ENCODE measurements around the gene MAP6D1.

Gene MAP6D1

DNA sequence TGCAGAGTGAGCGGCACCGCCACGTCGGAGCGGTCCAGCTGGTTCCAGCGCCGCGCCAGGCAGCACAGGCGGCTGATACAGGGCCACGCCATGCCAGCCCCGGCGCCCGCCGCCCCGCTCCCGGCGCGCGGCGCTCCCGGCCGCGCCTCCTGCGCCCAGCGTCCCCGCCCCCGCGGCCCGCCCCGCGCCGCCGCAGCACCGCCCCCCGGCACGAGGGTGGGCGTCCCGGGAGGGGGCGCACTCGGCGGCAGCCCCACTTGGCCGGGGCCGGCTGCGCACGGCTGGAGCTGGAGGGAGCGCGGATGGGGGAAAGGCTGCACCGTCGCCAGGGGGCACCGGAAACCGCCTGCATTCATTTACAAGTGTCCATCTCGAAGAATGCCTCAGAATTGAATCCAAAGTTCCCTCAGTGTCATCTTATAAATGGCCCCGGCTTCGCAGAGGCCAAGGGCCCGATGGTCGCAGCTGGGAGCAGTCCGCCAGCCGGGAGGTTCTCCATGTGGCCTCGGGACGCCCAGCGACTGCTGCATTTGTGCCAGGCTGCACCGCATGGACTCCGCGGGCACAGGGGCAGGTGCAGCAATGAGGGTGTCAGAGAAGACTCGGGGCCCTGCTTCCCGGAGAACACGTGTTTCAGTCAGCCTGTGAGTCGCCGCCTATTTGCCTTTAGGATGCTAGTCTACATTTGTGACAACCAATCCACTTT is at the start of gene MAP6D1:
TSS of gene MAP6D1 (minus strand) at position 122 of the 706 bp plus-strand sequence. CDS start at position 92, 30 bp downstream.
- peak within 1 kb of the TSS; percentile 75 for H3K9ac ChIP-seq (ENCODE audit: low read depth, low read length)

DNA sequence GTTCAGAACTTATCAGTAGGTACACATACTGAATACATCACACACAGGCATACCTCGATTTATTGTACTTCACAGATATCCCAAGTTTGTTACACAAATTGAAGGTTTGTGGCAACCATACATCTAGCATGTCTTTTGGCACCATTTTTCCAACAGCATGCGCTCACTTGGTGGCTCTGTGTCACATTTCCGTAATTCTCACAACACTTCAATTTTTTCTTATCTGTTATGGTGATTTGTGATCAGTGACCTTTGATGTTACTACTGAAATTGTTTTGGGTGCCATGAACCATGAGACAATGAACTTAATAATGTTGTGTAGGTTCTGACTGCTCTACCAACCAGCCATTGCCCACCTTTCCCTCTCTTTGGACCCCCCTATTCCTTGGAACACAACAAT is 48.5 kb upstream of the MAP6D1 start:
- no peaks in the 10 kb centered on the region; the same call in 1 of the 2 replicates for H3K4me1 ChIP-seq (ENCODE audit: insufficient read depth, low read length)
- H3K36me3 ChIP-seq (ENCODE audit: insufficient read depth, low read length): no peaks in the 10 kb centered on the region
- no peaks in the 10 kb centered on the region for H3K9me3 ChIP-seq (ENCODE audit: control insufficient read depth, insufficient read depth, low read length)
- no peak overlapping the region for H3K9ac ChIP-seq (ENCODE audit: low read depth, low read length)

More for the DNA sequence above, at the start of gene MAP6D1:
- no peaks in the 10 kb centered on the region for H3K9me3 ChIP-seq (ENCODE audit: control insufficient read depth, insufficient read depth, low read length)
- peaks cover 3% of the 10 kb centered on the region for H3K36me3 ChIP-seq (ENCODE audit: insufficient read depth, low read length)
- peaks cover 6% of the 10 kb centered on the region for H3K4me1 ChIP-seq (ENCODE audit: insufficient read depth, low read length)

DNA sequence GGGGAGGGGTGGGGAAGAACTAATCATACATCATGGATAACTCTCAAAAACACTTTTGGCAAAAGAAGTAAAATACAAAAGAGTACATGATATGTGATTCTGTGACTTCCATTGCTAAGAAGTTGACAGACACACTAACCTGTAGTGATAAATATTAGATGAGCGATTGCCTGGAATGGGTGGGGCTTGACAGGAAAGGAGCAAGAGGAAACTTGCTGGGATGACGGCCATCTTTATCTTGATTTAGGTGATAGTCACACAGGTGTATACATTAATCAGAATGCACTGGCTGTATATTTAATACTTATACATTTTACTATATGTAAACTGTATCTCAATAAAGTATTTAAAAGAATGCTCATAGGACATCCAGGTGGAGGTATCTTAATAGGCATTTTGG is 46.2 kb upstream of the MAP6D1 start:
- no peaks in the 10 kb centered on the region for H3K4me1 ChIP-seq (ENCODE audit: insufficient read depth, low read length)
- no peak overlapping the region for H3K9ac ChIP-seq (ENCODE audit: low read depth, low read length)
- H3K36me3 ChIP-seq (ENCODE audit: insufficient read depth, low read length): no peaks in the 10 kb centered on the region
- no peaks in the 10 kb centered on the region for H3K9me3 ChIP-seq (ENCODE audit: control insufficient read depth, insufficient read depth, low read length)

DNA sequence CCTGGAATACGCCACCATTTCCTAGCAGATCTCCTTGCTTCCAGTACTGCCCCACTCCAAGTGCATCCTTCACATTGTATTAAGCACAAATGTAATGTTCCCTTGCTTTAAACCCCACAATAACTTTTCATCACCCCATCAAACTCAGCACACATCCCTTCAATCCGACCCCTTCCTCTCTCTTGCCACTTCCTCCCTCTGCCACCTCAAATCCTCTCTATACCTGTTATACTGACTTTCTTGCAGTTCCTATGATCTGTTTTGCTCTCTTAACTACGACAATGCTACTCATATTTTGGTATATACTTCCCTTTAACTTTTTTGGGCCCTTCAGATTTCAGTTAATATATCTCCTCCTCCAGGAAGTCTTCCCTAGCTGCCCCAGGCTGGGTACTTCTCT is 45.2 kb upstream of the MAP6D1 start:
- Histone ChIP-seq H3K36me3 (ENCODE audit: insufficient read depth, low read length) (peaks cover 1% of the 10 kb centered on the region; the same call in 1 of the 2 replicates), H3K9ac (ENCODE audit: low read depth, low read length) (no peak overlapping the region), H3K9me3 (ENCODE audit: control insufficient read depth, insufficient read depth, low read length) (no peaks in the 10 kb centered on the region), H3K4me1 (ENCODE audit: insufficient read depth, low read length) (no peaks in the 10 kb centered on the region)

DNA sequence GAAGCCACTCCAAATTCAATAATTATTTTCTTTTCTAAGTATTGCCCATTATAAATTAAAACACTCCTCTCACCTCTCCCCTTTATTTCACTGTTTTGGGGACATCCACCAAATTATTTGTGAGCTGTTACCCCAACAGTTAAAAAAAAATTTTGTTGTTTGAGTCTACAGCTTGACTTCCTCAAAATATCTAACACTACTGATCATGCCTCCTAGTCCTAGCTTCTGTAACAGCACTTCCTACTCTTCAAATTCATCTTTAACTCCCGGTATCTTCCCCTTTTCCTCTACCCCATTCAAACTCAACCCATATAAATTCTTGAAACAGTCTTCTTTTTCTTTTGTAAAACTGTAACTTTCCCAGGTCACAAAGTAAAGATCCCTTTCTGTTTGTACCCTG is 43.4 kb upstream of the MAP6D1 start:
- peaks cover 8% of the 10 kb centered on the region for H3K36me3 ChIP-seq (ENCODE audit: insufficient read depth, low read length)
- H3K9ac ChIP-seq (ENCODE audit: low read depth, low read length): no peak overlapping the region
- H3K4me1 ChIP-seq (ENCODE audit: insufficient read depth, low read length): no peaks in the 10 kb centered on the region
- no peaks in the 10 kb centered on the region for H3K9me3 ChIP-seq (ENCODE audit: control insufficient read depth, insufficient read depth, low read length)

DNA sequence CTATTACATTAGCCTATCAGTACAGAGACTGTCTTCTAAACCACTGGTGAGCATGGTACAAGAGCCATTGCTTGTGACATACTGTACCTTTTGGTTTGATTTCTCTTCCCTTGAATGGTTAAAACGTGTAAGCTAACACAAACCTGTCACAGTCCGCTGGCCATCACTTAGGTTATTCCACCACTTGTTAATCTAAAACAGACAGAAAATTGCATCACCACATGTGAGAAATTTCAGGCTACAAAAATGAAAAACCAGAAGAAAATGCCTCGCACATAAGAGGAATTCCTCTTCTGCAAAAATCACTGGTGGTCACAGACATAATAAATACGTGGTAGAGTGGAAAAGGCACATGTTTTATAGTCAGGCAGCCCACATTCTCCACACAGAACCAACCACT is 37.2 kb upstream of the MAP6D1 start:
- Histone ChIP-seq H3K36me3 (ENCODE audit: insufficient read depth, low read length) (peaks cover 14% of the 10 kb centered on the region), H3K4me1 (ENCODE audit: insufficient read depth, low read length) (no peaks in the 10 kb centered on the region), H3K9ac (ENCODE audit: low read depth, low read length) (no peak overlapping the region), H3K9me3 (ENCODE audit: control insufficient read depth, insufficient read depth, low read length) (no peaks in the 10 kb centered on the region)

DNA sequence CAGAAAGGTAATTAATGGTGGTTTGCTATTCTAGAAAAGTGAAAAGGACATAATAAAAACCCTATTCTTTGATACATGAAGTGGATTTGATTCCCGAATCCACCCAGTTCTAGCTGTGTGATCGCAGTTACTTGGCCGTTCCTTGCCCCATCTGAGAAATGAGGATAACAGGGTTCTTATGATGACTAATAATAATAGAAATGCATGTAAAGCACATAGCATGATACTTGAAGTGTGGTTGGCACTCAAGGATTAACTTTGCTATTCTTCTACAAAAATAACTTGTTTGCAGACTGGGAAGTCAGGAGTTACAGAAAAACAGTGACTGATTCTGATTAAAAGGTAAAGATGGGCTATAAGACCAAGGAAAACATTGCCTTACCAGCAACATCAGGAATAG is 32.5 kb upstream of the MAP6D1 start:
- Histone ChIP-seq H3K4me1 (ENCODE audit: insufficient read depth, low read length) (no peaks in the 10 kb centered on the region), H3K9ac (ENCODE audit: low read depth, low read length) (no peak overlapping the region), H3K36me3 (ENCODE audit: insufficient read depth, low read length) (peaks cover 8% of the 10 kb centered on the region), H3K9me3 (ENCODE audit: control insufficient read depth, insufficient read depth, low read length) (no peaks in the 10 kb centered on the region)

DNA sequence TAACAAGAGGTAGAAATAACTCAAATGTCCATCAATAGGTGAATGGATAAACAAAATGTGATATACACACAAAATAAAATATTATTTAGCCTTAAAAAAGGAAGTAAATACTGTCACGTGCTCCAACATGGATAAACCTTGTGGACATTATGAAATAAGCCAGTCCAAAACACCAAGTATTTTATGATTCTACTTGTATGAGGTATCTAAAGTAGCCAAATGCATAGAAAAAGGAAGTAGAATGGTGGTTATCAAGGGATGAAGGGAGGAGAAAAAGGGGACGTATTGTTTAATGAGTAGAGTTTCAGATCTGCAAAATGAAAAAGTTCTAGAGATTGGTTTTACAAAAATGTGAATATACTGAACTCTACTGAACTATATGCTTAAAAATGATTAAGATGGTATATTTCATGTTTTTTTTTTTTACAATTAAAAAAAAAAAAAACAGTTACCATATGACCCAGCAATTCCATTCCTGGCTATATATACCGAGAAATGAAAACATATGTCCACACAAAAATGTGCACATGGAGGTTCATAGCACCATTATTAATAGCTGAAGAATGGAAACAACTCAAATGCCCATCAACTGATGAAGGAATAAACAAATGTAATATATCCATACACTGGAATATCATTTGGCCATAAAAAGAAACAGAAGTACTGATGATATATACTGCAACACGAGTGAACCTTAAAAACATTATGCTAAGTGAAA is 29.1 kb upstream of the MAP6D1 start:
- Histone ChIP-seq H3K4me1 (ENCODE audit: insufficient read depth, low read length) (no peaks in the 10 kb centered on the region), H3K9me3 (ENCODE audit: control insufficient read depth, insufficient read depth, low read length) (no peaks in the 10 kb centered on the region), H3K9ac (ENCODE audit: low read depth, low read length) (no peak overlapping the region), H3K36me3 (ENCODE audit: insufficient read depth, low read length) (peaks cover 11% of the 10 kb centered on the region; the same call in 1 of the 2 replicates)

DNA sequence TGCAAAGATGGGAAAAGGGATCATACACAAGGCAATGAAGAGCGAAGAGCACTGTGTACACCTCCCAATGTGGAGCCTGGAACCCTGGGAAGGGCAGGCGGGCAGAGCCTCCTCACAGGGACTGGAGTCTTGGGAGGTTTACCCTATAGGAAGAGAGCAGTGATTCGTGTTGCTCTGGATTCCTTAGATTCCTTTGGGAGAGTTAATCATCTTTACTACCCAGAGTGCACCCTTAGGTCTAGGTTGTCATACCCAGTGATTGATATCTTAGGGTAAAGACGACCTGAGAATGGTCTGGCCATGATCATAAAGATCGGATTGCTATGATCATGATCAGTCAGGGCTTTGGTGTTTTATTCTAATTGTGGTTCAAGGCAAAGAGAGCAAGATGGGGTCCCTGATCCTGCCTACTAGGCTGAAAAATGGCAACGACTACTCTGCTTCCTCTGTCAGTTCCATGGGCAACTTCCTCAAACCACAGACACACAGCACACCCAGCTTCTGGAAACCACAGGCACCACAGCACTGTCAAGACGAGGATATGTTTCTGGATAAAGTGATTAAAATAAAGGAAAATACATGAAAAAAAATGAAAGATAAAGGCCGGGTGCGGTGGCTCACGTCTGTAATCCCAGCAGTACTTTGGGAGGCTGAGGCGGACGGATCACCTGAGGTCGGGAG is 20.4 kb upstream of the MAP6D1 start:
- H3K4me1 ChIP-seq (ENCODE audit: insufficient read depth, low read length): no peaks in the 10 kb centered on the region
- no peak overlapping the region for H3K9ac ChIP-seq (ENCODE audit: low read depth, low read length)
- H3K9me3 ChIP-seq (ENCODE audit: control insufficient read depth, insufficient read depth, low read length): no peaks in the 10 kb centered on the region
- H3K36me3 ChIP-seq (ENCODE audit: insufficient read depth, low read length): peaks cover 22% of the 10 kb centered on the region; the same call in 1 of the 2 replicates

DNA sequence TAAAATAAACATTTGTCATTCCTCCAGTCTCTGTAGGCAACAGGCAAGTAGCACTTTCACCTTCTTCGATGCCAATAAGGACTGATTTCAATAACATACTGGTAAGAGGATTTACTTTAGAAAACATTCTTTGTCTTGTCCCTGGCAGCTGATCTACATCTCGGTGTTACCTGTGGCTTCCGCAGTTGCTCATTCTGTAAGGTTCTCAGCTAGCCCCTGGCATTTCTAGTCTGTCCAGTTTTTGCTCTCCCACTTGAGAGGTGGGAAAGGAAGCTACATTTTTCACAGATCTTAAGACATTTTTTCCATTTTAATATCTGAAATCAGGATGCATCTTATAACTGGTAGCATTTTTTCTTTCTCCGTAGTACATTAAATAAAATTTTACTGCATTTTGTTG is 19.7 kb upstream of the MAP6D1 start:
- no peaks in the 10 kb centered on the region for H3K4me1 ChIP-seq (ENCODE audit: insufficient read depth, low read length)
- H3K9me3 ChIP-seq (ENCODE audit: control insufficient read depth, insufficient read depth, low read length): no peaks in the 10 kb centered on the region
- H3K9ac ChIP-seq (ENCODE audit: low read depth, low read length): no peak overlapping the region
- H3K36me3 ChIP-seq (ENCODE audit: insufficient read depth, low read length): peaks cover 21% of the 10 kb centered on the region; the same call in 1 of the 2 replicates

DNA sequence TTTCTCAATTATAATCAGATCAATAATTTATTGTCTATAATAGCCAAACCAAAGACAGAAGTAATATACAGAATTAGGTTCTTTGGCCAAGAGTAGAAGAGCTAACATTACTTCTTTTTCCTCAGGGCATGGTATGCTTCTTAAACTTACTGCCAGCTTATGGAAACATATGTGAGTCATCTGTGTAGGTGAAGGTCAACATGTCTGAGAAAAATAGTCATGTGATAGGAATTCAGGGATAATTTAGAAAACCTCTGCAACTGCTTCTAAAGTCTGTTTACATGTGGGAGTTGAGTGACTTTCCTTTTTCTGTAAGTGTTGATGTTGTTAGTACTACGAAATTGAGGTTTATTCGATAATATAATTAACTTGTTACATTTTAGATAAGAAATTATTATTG is 19.2 kb upstream of the MAP6D1 start:
- Histone ChIP-seq H3K9ac (ENCODE audit: low read depth, low read length) (no peak overlapping the region), H3K36me3 (ENCODE audit: insufficient read depth, low read length) (peaks cover 23% of the 10 kb centered on the region; the same call in 1 of the 2 replicates), H3K4me1 (ENCODE audit: insufficient read depth, low read length) (no peaks in the 10 kb centered on the region), H3K9me3 (ENCODE audit: control insufficient read depth, insufficient read depth, low read length) (no peaks in the 10 kb centered on the region)

DNA sequence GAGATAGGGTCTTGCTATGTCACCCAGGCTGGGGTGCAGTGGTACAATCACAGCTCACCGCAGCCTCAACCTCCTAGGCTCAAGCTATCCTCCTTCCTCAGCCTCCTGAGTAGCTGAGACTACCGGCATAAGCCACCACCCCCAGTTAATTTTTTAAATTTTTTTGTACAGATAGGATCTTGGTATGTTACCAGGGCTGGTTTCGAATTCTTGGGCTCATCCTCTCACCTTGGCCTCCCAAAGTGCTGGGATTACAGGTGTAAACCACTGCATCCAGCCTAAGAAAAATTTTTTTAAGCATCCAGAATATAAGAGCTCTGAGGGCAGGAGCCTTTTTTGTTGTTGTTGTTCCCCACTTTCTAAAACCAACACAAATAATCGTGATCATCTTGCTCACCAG is 14.4 kb upstream of the MAP6D1 start:
- Histone ChIP-seq H3K36me3 (ENCODE audit: insufficient read depth, low read length) (peaks cover 15% of the 10 kb centered on the region; the same call in 1 of the 2 replicates), H3K4me1 (ENCODE audit: insufficient read depth, low read length) (no peaks in the 10 kb centered on the region), H3K9ac (ENCODE audit: low read depth, low read length) (no peak overlapping the region), H3K9me3 (ENCODE audit: control insufficient read depth, insufficient read depth, low read length) (no peaks in the 10 kb centered on the region)

DNA sequence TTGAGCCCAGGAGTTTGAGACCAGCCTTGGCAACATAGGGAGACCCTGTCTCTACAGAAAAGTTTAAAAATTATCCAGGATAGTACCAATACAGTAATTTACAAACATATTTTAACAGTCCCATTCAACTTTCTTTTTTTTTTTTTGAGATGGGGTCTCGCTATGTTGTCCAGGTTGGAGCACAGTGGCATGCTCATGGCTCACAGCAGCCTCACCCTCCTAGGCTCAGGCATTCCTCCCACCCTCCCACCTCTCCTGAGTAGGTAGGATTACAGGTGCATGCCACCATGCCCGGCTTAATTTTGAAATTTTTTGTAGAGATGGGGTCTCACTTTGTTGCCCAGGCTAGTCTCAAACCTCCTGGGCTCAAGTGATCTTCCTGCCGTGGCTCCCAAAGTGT is 12.5 kb upstream of the MAP6D1 start:
- Histone ChIP-seq H3K9me3 (ENCODE audit: control insufficient read depth, insufficient read depth, low read length) (no peaks in the 10 kb centered on the region), H3K4me1 (ENCODE audit: insufficient read depth, low read length) (no peaks in the 10 kb centered on the region), H3K36me3 (ENCODE audit: insufficient read depth, low read length) (peaks cover 17% of the 10 kb centered on the region), H3K9ac (ENCODE audit: low read depth, low read length) (no peak overlapping the region)

DNA sequence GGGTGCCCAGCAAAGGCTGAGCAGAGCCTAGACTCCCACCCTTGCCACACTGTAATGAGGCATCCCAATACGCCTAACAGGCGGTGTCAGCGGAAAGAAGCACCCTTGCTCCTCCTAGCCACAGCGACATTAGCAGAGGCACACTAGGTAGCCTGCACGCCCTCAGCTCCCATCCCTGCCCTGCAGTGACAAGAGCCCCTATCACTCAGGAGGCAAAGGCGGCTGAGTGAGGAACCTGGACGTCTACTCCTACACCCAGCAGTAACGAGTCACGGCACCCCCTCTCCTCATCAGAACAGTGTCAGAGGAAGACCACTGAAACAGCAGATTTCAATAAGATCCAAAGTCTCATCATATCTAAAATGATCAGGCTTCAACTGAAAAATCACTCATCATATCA is 12.0 kb upstream of the MAP6D1 start:
- Histone ChIP-seq H3K9me3 (ENCODE audit: control insufficient read depth, insufficient read depth, low read length) (no peaks in the 10 kb centered on the region), H3K36me3 (ENCODE audit: insufficient read depth, low read length) (peaks cover 20% of the 10 kb centered on the region), H3K9ac (ENCODE audit: low read depth, low read length) (no peak overlapping the region), H3K4me1 (ENCODE audit: insufficient read depth, low read length) (no peaks in the 10 kb centered on the region)

Data from ES-I3 (cell line).